T follicular helper cell (primary cell): ENCODE data around the gene CD96.
"Not testable (repeated sequence)": the region's sequence is repeated elsewhere in the genome, so short reads cannot be mapped to it uniquely, and the experiment has no call there.

ENCODE experiments used
- DNase-seq: peaks from one replicate; pipeline ENCODE4 v3.0.0-alpha.2; 2020; ENCODE audit warnings: low read depth

Gene CD96

GRCh38 chr3:111619833-111620232 lies 77.8 kb downstream of the CD96 start:
- DNase-seq, result no peak

GRCh38 chr3:111621535-111621934 lies 79.5 kb downstream of the CD96 start:
- DNase-seq, result no peak

DNA sequence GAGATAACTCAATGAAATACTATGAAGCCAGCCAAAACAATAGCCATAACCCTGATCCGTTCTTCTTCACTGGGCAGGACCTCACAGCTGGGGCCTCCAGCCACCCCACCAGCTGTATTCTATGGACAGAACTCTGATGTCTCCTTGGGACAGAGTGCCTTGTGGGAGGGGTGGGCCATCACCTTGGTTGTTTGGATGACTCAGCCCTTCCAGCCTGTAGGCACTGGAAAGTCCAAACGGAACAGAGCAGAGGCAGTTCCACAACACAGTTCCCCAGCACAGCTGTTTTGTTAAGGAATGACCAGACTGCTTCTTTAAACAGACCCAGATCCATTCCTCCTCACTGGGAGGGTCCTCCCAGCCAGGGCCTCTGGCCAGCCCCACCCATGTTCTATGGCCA lies 85.1 kb downstream of the CD96 start:
- no peak for DNase-seq

- DNase-seq, result not testable (repeated sequence)
Observed at GRCh38 chr3:111629018-111629417, 87.0 kb downstream of the CD96 start.

DNA sequence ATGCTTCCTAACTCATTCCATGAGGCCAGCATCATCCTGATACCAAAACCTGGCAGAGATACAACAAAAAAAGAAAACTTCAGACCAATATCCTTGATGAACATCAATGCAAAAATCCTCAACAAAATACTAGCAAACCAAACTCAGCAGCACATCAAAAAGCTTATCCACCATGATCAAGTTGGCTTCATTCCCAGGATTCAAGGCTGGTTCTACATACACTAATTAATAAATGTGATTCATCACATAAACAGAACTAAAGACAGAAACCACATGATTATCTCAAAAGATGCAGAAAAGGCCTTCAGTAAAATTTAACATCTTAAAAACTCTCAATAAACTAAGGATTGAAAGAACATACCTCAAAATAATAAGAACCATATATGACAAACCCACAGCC lies 88.6 kb downstream of the CD96 start:
- not testable (repeated sequence) for DNase-seq

DNA sequence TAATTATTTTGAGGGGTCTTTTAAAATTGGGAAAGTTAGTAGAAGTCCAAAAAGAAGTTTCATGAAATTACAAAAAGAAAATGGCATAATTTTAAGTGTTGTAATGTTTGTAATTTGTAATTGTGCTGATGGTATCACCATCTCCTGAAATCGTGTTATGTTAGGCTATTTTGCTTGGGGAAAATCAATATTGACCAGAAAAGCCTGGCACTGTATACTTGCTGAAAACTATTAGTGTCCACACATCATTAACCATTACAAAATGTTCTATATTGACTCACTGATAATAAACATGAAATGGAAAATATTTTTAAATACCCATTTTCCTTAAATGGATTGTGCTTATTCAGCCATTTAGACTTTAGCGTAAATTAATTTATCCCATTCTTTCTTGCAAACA lies 93.4 kb downstream of the CD96 start:
- DNase-seq, result no peak

- DNase-seq, result no peak
Observed at GRCh38 chr3:111636366-111636885, 94.4 kb downstream of the CD96 start.

- DNase-seq, result no peak
Observed at GRCh38 chr3:111639316-111639715, 97.3 kb downstream of the CD96 start.

DNA sequence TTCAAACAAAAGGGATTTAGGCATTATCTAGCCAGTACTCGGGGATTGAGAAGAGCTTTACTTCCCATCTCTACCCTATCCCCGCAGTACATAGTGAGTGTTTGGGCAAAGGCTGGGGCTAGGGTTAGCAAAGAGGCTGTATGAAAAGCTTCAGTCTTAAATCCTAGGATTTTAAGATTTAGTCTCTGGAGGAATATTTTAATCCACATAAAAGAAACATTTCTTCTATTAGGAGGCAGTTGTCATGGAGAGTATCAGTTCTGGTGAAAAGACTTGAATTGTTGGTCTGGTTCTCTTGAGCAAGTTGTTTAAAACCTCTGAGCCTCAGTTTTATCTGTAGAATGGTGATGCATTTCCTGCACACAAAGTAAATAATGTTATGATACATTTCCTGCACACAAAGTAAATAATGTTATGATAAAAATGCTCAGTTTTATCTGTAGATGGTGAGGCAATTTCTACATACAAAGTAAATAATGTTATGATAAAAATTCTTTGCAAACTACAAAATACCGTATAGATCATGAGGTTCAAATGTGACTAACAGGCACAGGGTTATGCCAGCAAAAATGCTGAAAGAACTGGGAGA lies 107.1 kb downstream of the CD96 start:
- DNase-seq, result no peak

GRCh38 chr3:111650378-111651275 lies 108.6 kb downstream of the CD96 start:
- DNase-seq, result no peak

DNA sequence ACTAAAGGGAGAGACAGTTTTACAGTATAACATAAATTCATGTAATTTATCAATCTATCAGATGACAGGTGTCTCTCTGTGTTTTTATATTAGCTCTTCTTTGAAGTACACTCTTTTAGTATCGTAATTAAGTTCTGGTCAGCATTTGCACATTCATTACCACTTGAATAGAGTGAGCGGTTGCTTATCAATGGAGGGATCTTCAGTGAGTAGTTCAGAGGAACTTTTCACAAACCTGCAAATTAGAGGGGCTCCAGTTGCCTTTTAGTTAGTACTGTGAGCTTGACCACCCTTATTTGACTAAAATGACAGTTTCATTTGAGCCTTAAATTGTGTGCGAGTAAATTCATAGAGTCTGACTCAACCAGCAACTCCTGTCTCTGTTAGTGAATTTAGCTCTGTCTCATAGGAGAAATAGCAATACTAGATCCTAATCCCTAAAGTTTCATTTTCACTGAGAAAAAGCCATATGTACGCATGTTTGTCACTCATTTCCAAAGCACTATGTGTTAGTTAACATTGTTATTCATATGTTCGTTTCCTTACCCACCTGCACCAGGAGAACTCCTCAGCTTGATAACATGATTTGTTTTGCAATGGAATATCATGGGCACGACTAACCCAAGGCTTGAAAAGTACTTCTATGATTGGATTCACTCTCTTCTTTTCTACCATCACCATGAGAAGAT lies 110.6 kb downstream of the CD96 start:
- DNase-seq, result no peak

- DNase-seq, result no peak
Observed at GRCh38 chr3:111653766-111654165, 111.8 kb downstream of the CD96 start.

GRCh38 chr3:111662012-111662411 lies 120.0 kb downstream of the CD96 start:
- DNase-seq, result no peak

DNA sequence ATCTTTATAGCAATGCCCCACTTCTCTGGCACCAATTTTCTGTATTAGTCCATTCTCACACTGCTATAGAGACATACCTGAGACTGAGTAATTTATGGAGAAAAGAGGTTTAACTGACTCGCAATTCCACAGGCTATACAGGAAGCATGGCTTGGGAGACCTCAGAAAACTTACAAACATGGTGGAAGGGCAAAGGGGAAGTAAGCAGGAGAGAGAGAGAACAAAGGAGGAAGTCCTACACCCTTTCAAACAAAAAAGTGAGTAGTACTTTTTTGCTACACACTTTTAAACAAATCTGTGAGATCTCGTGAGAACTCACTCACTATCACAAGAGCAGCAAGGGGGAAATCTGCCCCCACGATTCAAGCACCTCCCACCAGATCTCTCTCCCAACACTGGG lies 120.9 kb downstream of the CD96 start:
- no peak for DNase-seq

GRCh38 chr3:111666041-111666735 lies 124.2 kb downstream of the CD96 start:
- no peak for DNase-seq

DNA sequence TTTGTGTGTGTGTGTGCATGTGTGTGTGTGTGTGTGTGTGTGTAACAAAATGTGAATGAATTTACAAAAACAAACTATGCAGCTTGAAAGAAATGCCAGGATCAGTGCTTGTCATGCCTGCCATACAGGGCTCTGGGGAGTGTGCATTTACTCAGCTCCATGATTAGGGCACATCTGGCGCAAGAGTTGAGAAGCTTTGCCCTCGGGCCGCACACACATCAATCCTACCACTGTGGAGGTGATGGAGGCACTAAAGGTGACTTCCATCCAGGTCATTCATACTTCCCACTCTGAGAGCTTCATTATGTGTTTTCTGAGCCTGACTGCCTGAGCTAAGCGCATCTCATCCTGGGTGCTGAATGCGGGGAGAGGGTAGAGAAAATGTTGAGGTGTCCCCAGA lies 125.2 kb downstream of the CD96 start:
- no peak for DNase-seq

GRCh38 chr3:111667621-111668239 lies 125.7 kb downstream of the CD96 start:
- peak; percentile 67 for DNase-seq

DNA sequence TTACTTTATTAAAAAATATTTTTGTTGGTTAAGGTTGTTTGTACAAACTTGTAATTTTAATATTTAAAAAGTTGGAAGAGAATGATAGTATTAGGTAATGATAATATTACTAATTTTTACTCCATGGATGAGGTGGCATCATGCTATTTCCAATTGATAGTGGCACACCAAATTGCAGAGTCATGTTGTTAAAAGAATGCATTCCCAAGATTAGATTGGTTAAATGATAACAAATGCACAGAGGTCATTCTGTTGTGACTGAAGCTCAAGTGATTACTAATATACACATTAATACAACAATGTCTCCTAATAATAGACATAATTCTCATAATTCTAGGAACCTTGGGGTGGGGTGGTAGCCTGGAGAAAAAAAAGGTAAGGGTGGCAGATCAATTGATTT lies 126.3 kb downstream of the CD96 start:
- DNase-seq, result no peak

DNA sequence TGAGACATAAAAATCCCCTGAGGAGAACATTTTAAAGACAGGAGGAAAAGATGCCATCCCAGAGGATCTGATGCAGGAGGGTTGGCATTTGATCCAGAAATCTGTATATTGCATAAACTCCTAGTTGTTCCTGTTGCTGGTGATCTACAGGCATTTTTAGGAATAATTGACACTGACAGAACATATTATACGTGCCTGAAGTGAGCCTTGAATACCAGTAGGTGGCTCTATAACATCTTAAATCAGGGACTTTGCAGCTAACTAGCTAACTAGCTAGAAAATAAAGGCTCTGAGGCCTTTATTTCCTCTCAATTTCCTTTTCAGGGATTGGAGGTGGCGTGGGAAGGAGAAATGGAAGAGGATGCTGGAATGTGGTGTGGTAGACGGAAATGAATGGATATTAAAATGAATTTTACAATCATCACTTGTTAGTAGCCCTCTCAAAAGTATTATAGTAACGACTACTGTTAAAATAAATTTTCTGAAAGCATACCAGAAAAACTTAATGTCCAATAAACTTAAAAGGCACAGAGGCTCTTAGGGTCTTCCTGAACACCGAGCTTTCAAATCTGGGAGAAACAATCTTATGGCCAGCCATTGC lies 127.0 kb downstream of the CD96 start:
- DNase-seq, result no peak

GRCh38 chr3:111669926-111670630 lies 128.1 kb downstream of the CD96 start:
- no peak for DNase-seq

- not testable (repeated sequence) for DNase-seq
Observed at GRCh38 chr3:111672461-111672860, 130.5 kb downstream of the CD96 start.
